MCF 10A (cell line): ENCODE results near the gene NDUFAF3. TPM values are rescaled to one million over a fixed set of nuclear protein-coding genes. Genes with fewer than 3 reads are reported as not detected.

Experiments used
- BruUV-seq: library from RNA; stranded (reverse); fragments of 400-500 nt; replicated peaks from 2 replicates; lab custom pipeline; 2021; lab: Mats Ljungman, UMichigan
- CTCF ChIA-PET: fragments of 300-600 bp; sonication (Branson Sonifier 250); formaldehyde crosslinking; extraction: SDS; loops from one replicate; lab custom pipeline; 2021; ENCODE audit warnings: antibody characterized with exemption, inconsistent platforms; lab: Yijun Ruan, JAX
- POLR2A ChIA-PET: fragments of 300-600, 350-650 bp; sonication (Branson Sonifier 250); formaldehyde crosslinking; extraction: SDS; loops from one replicate; lab custom pipeline; 2020; ENCODE audit warnings: antibody characterized with exemption, inconsistent platforms; lab: Yijun Ruan, JAX
- DNase-seq: peaks from one replicate; pipeline ENCODE4 v3.0.0-alpha.2; 2018; ENCODE audit not compliant: unreplicated experiment
- H3K27ac Mint-ChIP-seq: one replicate; pipeline ENCODE4 v1.8.0; 2022; ENCODE audit warnings: mild to moderate bottlenecking, low read depth, mixed read lengths; ENCODE audit not compliant: unreplicated experiment
- H3K27me3 Mint-ChIP-seq: one replicate; pipeline ENCODE4 v1.8.0; 2022; ENCODE audit warnings: mixed read lengths; ENCODE audit not compliant: insufficient read depth, unreplicated experiment
- H3K36me3 Mint-ChIP-seq: one replicate; pipeline ENCODE4 v1.8.0; 2022; ENCODE audit warnings: mild to moderate bottlenecking, moderate library complexity, mixed read lengths; ENCODE audit not compliant: insufficient read depth, unreplicated experiment
- H3K4me1 Mint-ChIP-seq: one replicate; pipeline ENCODE4 v1.8.0; 2022; ENCODE audit warnings: mixed read lengths; ENCODE audit not compliant: insufficient read depth, unreplicated experiment
- H3K4me3 Mint-ChIP-seq: one replicate; pipeline ENCODE4 v1.8.0; 2022; ENCODE audit warnings: mild to moderate bottlenecking, moderate library complexity, mixed read lengths; ENCODE audit not compliant: unreplicated experiment
- H3K9me3 Mint-ChIP-seq: one replicate; pipeline ENCODE4 v1.8.0; 2022; ENCODE audit warnings: mixed read lengths; ENCODE audit not compliant: unreplicated experiment
- intact Hi-C: fragments of 100-400 bp; cut with micrococcal nuclease; formaldehyde crosslinking; loops from 2 replicates; pipeline ENCODE4 v1.14.1; 2022
- total RNA-seq: library from RNA; stranded (reverse); gene quantifications from 2 replicates; pipeline ENCODE4 v1.2.3, GENCODE V29; 2022
- TF ChIP-seq, protein P1 (sequence below): fragments of 200-600 bp; IDR thresholded peaks from one replicate; pipeline ENCODE4 v1.8.0; 2022; ENCODE audit warnings: antibody characterized with exemption, mild to moderate bottlenecking; ENCODE audit not compliant: unreplicated experiment

NDUFAF3 gene
- total RNA-seq, 1 experiment from 2014 or later = 77.8 TPM

DNA sequence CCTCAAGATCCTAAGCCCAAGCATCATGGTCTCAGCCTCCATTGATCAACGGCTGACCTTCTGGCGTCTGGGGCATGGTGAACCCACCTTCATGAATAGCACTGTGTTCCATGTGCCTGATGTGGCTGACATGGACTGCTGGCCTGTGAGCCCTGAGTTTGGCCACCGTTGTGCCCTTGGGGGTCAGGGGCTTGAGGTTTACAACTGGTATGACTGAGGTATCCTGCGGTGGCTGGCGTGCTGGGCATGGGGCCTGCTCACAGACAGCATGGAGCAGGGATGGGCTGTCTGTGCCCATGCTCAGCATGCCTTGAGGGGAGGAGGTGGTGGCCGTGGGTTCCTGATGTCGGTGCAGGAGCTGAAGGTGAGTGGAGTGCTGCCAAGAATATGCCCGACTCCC is 6.8 kb upstream of the NDUFAF3 start:
- intact Hi-C loops = loop anchor here (2.0 kb wide), 1 partner anchor 26 kb away; no protein-coding TSS in a partner anchor
- Mint-ChIP-seq H3K4me3 (no peak overlapping the region), H3K9me3 (no peaks in the 10 kb centered on the region), H3K4me1 (no peaks in the 10 kb centered on the region), H3K36me3 (peaks cover 73% of the 10 kb centered on the region), H3K27ac (no peak overlapping the region), H3K27me3 (no peaks in the 10 kb centered on the region)
- POLR2A ChIA-PET = interaction anchor here (1.1 to 3.5 kb wide), 2 partner anchors 8 to 24 kb away, joined by 9 to 15 read pairs; partner anchors contain the start of genes P4HTM and WDR6
- CTCF ChIA-PET = interaction anchor here (1.1 to 2.3 kb wide), 3 partner anchors 26 to 29 kb away, joined by 3 to 16 read pairs (median 7); partner anchors contain the start of gene P4HTM
- no peak for DNase-seq
- TF ChIP-seq, protein P1, sequence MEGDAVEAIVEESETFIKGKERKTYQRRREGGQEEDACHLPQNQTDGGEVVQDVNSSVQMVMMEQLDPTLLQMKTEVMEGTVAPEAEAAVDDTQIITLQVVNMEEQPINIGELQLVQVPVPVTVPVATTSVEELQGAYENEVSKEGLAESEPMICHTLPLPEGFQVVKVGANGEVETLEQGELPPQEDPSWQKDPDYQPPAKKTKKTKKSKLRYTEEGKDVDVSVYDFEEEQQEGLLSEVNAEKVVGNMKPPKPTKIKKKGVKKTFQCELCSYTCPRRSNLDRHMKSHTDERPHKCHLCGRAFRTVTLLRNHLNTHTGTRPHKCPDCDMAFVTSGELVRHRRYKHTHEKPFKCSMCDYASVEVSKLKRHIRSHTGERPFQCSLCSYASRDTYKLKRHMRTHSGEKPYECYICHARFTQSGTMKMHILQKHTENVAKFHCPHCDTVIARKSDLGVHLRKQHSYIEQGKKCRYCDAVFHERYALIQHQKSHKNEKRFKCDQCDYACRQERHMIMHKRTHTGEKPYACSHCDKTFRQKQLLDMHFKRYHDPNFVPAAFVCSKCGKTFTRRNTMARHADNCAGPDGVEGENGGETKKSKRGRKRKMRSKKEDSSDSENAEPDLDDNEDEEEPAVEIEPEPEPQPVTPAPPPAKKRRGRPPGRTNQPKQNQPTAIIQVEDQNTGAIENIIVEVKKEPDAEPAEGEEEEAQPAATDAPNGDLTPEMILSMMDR = no peak
- BruUV-seq = no TSS peak

DNA sequence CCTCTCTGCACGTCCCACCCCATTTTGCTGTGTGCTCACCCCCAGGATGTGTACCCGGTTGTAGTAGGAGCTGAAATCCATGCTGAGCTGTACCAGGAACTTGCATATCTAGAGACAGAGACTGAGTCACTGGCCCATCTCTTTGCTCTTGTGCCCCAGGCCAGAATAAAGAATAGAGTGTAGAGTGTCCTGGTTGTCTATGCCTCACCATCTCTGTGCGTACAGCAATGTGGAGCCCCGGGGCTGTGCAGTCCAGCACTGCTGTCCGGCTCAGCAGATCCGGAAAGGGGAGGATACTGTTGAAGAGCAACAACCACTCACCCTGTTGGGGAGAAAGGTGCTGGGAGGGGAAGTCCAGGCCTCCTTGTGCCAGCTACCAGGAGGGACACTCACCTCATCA is 6.2 kb upstream of the NDUFAF3 start:
- TF ChIP-seq, protein P1 = no peak
- no peaks in the 10 kb centered on the region for H3K4me1 Mint-ChIP-seq
- DNase-seq = no peak
- H3K36me3 Mint-ChIP-seq = peaks cover 66% of the 10 kb centered on the region
- no peaks in the 10 kb centered on the region for H3K9me3 Mint-ChIP-seq
- H3K27me3 Mint-ChIP-seq = no peaks in the 10 kb centered on the region
- H3K4me3 Mint-ChIP-seq = no peak overlapping the region
- no TSS peak for BruUV-seq
- intact Hi-C loops = loop anchor here (2.0 kb wide), 1 partner anchor 27 kb away; no protein-coding TSS in a partner anchor
- ChIA-PET POLR2A (interaction anchor here (1.1 to 3.5 kb wide), 2 partner anchors 8 to 25 kb away, joined by 9 to 15 read pairs; partner anchors contain the start of genes P4HTM and WDR6), CTCF (interaction anchor here (0.6 to 2.4 kb wide), 2 partner anchors 28 to 457 kb away, joined by 4 to 7 read pairs; no protein-coding TSS in a partner anchor)
- H3K27ac Mint-ChIP-seq = no peak overlapping the region

DNA sequence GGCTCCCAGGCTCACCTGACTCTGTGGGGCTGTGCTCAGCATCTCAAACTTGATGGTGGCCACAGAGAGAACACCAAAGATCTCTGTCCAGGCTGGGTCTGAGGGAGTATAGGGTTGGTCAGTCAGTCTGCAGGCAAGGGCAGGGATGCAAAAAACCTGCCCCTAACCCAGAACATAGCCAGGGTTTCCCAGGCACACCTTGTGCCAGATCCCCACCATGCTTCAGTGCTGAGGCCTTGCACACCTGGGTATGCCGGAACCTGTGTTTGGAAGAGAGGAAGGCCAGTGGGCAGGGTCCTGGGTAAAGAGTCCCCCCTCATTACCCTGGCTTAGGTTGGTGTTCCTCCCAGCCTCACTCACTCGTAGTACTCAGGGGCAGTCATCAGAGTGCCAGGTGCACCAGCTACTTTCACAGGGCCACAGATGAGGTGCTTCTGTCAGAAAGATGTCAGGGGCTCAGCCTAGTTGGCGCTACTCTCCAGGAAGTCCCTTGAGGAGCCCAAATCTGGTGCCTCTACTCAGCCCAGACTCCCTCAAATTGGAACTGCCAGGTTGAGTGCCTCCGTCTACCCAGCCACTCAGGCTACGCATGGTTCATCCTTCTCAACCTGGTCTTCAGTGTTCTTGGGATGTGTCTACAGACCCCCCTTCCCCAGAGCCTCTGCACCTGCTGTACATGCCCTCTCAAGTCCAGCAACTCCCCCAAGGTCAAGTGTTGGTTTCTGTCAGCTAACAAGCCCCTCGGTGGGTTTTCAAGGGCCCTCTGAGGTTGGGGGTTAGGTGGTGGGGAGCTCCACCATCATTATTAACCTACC is 5.3 kb upstream of the NDUFAF3 start:
- Mint-ChIP-seq H3K27ac (no peak overlapping the region), H3K9me3 (no peaks in the 10 kb centered on the region), H3K4me3 (peak overlapping the region; percentile 89), H3K27me3 (no peaks in the 10 kb centered on the region), H3K36me3 (peaks cover 64% of the 10 kb centered on the region), H3K4me1 (no peaks in the 10 kb centered on the region)
- ChIA-PET CTCF (interaction anchor here (0.6 to 2.4 kb wide), 4 partner anchors 9 to 456 kb away, joined by 3 to 7 read pairs (median 4); no protein-coding TSS in a partner anchor), POLR2A (interaction anchor here (0.7 to 9.9 kb wide), 11 partner anchors 8 to 454 kb away, joined by 3 to 251 read pairs (median 5); partner anchors contain the start of genes DAG1, IMPDH2, P4HTM and QRICH1)
- BruUV-seq = no TSS peak
- DNase-seq = no peak
- intact Hi-C loops = no loop called here
- TF ChIP-seq, protein P1 = no peak
